ENCODE measurements around the gene MAST1. TPM values are rescaled to one million over a fixed set of nuclear protein-coding genes. Genes with fewer than 3 reads are reported as not detected.
"Not testable (repeated sequence)": the region's sequence is repeated elsewhere in the genome, so short reads cannot be mapped to it uniquely, and the experiment has no call there.

MAST1 gene
- total RNA-seq, 1 donor from 2014 or later = 0.36 TPM

- DNase-seq (ENCODE audit: low spot score) = no peak
These were observed 37.3 kb upstream of the MAST1 start for GRCh38 chr19:12800923-12801465.

DNA sequence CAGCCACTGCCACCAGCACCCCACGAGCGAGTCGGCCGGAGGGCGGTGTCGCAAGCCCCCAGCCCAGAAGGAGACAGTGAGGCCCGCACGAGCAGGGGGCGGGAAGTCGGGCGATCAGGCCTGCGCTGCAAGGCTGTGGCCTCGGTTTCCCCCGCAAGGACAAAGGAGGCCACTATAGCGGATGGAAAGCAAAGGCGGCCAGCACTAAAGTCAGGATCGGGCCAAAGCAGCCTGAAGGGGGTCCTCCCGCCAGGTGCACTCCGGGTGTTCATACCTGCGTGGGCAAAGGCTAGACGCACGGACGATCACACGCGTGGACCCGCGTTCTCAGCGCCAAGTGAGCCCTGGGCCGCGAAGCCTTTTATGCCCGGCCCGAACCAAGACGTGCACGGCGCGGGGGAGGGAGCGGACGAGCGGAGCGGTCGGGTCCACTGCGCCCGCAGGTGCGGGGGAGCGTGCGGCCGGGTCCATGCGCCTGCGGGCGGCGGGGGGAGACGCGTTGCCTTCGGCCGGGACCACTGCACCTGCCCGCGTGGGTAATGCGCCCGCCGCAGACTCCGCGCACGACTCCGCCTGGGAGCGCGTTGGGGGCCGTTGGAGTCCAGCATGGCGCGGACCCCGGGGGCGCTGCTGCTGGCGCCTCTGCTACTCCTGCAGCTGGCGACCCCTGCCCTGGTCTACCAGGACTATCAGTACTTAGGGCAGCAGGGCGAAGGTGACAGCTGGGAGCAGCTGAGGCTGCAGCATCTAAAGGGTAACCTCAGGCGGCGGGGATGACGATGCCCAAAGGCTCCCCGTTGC lies 36.6 kb upstream of the MAST1 start, which contains the start of the genes PRDX2 and THSD8:
TSS of gene PRDX2 (minus strand) at position 335 of the 801 bp plus-strand sequence. CDS start 539 bp downstream, outside the sequence.
TSS of gene THSD8 (plus strand) at position 604 of the 801 bp plus-strand sequence. CDS start at position 607, 3 bp downstream.
- DNase-seq (ENCODE audit: low spot score) = no peak

- DNase-seq (ENCODE audit: low spot score) = no peak
These were observed 35.8 kb upstream of the MAST1 start for GRCh38 chr19:12802267-12803106.

GRCh38 chr19:12804051-12804450 lies 34.3 kb upstream of the MAST1 start:
- no peak for DNase-seq (ENCODE audit: low spot score)

GRCh38 chr19:12806242-12807081 lies 31.9 kb upstream of the MAST1 start, which contains the start of gene RNASEH2A:
RNASEH2A (plus strand) TSS chr19:12806584; CDS start chr19:12806674, 90 bp downstream.
- peak; percentile 89 for DNase-seq (ENCODE audit: low spot score)

GRCh38 chr19:12815088-12815487 lies 23.2 kb upstream of the MAST1 start:
- no peak for DNase-seq (ENCODE audit: low spot score)

DNA sequence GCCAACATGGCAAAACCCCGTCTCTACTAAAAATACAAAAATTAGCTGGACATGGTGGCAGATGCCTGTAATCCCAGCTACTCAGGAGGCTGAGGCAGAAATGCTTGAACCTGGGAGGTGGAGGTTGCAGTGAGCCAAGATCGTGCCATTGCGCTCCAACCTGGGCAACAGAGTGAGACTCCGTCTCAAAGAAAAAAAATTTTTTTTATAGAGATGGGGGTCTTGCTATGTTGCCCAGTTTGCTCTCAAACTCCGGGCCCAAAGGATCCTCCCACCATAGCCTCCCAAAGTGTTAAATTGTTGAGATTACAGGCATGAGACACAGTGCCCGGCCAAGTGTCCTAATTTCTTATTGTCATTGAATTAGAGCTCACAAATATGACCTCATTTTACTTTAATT lies 21.1 kb upstream of the MAST1 start:
- DNase-seq (ENCODE audit: low spot score) = not testable (repeated sequence)

- DNase-seq (ENCODE audit: low spot score) = not testable (repeated sequence)
These were observed 20.5 kb upstream of the MAST1 start for GRCh38 chr19:12817810-12818209.

DNA sequence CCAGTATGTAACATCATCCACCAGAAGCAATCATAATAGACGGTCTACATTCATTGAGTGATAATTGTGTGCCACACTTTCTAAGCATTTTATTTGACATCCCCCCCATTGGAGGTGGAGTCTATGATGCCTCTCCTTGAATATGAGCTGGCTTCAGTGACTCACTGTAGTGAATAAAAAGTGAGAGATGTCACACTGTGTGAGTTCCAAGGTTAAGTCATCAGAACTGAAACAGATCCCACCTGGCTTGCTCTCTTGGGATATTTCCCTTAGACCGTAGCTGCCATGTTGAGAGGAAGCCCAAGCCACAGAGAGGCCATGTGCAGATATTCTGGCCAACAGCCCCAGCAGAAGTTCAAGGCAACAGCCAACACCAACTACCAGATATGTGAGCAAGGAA lies 16.6 kb upstream of the MAST1 start:
- no peak for DNase-seq (ENCODE audit: low spot score)

- no peak for DNase-seq (ENCODE audit: low spot score)
These were observed 12.8 kb upstream of the MAST1 start for GRCh38 chr19:12825254-12826131.

DNA sequence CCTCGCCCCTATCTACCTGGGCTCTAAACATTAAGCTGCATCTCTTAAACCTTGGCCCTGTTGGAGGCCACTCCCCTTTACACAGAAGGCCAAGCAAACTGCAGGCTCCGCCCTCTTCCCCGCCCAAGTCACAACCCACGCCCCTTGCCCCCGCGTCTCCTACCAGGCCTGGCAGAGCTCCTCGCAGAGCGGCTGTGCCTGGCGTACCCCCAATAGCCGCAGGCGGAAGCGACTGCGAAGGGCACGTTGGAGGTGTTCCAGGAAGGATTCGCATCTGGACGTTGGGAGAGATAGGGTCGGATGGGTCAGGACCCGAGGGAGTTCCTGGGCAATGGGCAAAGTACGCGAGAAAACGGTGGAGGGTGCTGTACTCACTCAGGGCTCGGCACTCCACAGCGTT lies 9.8 kb upstream of the MAST1 start:
- no peak for DNase-seq (ENCODE audit: low spot score)

GRCh38 chr19:12833418-12833737 lies 4.9 kb upstream of the MAST1 start:
- DNase-seq (ENCODE audit: low spot score) = no peak

GRCh38 chr19:12833738-12834565 lies 4.4 kb upstream of the MAST1 start:
- DNase-seq (ENCODE audit: low spot score) = no peak

DNA sequence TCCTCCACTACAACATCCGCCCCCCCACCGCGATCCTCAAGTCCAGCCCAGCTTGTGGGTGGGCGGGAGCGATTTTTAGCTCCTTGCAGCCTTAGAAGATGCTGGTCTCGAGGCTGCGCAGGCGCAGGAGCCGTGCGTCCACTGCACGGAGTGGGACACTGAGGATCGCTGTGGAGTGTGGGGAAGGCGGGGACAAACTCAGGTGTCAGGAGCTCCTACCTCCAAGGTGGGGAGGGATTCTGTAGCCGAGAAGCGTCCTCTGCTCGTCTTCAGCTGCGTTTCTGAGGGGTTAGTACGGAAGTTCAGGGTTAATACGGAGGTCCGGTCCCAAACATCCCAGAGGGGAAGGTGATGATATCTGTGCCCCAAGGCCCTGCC lies 3.8 kb upstream of the MAST1 start, which contains the start of gene RTBDN:
TSS of gene RTBDN (minus strand) at position 14 of the 378 bp plus-strand sequence. CDS start 4,600 bp downstream, outside the sequence.
- DNase-seq (ENCODE audit: low spot score) = no peak

GRCh38 chr19:12834976-12835757 lies 3.1 kb upstream of the MAST1 start:
- DNase-seq (ENCODE audit: low spot score) = no peak

- no peak for DNase-seq (ENCODE audit: low spot score)
These were observed 1.8 kb upstream of the MAST1 start for GRCh38 chr19:12836529-12836863.

DNA sequence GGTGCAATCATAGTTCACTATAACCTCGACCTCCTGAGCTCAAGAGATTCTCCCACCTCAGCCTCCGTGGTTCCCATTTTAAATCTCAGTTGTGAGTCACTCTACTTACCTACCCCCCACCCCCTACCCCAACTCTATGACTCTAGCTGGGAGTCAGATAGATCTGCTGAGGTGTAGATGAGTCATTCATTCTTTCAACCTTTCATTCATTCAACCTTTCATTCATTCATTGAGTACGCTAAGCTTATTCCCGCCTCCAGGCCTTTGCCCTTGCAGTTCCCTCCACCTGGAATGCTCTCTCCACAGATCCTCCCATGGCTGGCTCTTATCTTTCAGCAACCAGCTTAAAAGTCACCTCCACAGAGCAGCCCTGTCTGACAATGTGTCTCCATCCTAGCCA lies 1.1 kb upstream of the MAST1 start:
- no peak for DNase-seq (ENCODE audit: low spot score)

GRCh38 chr19:12838886-12839756 lies 806 bp downstream of the MAST1 start:
- DNase-seq (ENCODE audit: low spot score) = no peak

Data from ureter (tissue), 1 donor.